ENCODE results near the gene CXCL17.

The CXCL17 gene

GRCh38 chr19:42380155-42380554 is 62.6 kb downstream of the CXCL17 start:
- no peak overlapping the region for H3K27ac ChIP-seq (ENCODE audit: low read length)
- H3K4me1 ChIP-seq (ENCODE audit: control insufficient read depth, insufficient read depth, low read length), result peaks cover 3% of the 10 kb centered on the region
- no peaks in the 10 kb centered on the region for H3K9me3 ChIP-seq (ENCODE audit: control insufficient read depth, insufficient read depth, low read length)
- H3K36me3 ChIP-seq (ENCODE audit: control insufficient read depth, insufficient read depth, low read length), result peaks cover 11% of the 10 kb centered on the region; the same call in 1 of the 2 replicates
- H3K4me3 ChIP-seq (ENCODE audit: low read length), result no peak overlapping the region
- H3K27me3 ChIP-seq (ENCODE audit: control insufficient read depth, insufficient read depth, low read length), result no peaks in the 10 kb centered on the region
- no peak for DNase-seq (ENCODE audit: low read depth, low spot score)
- no CpG with 5 or more reads among the region's 6 CpGs for WGBS (ENCODE audit: insufficient coverage, insufficient read length)
